Osteoblast (primary cell): Measurements from ENCODE around the gene OVOL2. TPM values are rescaled to one million over a fixed set of nuclear protein-coding genes. Genes with fewer than 3 reads are reported as not detected.

ENCODE experiments used
- DNase-seq: peaks from one replicate; pipeline ENCODE4 v3.0.0; 2011; ENCODE audit warnings: low spot score, mixed read lengths; ENCODE audit not compliant: insufficient read length; ENCODE audit errors: missing footprints
- H2AFZ ChIP-seq: 2 replicates; pipeline ENCODE4 v1.6.0; 2011; ENCODE audit warnings: mild to moderate bottlenecking, low read length
- H3K27ac ChIP-seq: 2 replicates; pipeline ENCODE4 v1.5.1; 2011; ENCODE audit warnings: mild to moderate bottlenecking, low read depth, low read length, moderate library complexity
- H3K27me3 ChIP-seq: 2 replicates; pipeline ENCODE4 v1.6.0; 2012; ENCODE audit warnings: mild to moderate bottlenecking, control low read depth, inconsistent platforms, low read length, moderate library complexity; ENCODE audit not compliant: insufficient read depth
- H3K36me3 ChIP-seq: 2 replicates; pipeline ENCODE4 v1.5.1; 2011; ENCODE audit warnings: mild to moderate bottlenecking, low read length, control low read depth, moderate library complexity; ENCODE audit not compliant: insufficient read depth
- H3K4me1 ChIP-seq: 2 replicates; pipeline ENCODE4 v1.5.1; 2011; ENCODE audit warnings: mild to moderate bottlenecking, low read length, control low read depth, moderate library complexity; ENCODE audit not compliant: insufficient read depth
- H3K4me2 ChIP-seq: 2 replicates; pipeline ENCODE4 v1.6.0; 2011; ENCODE audit warnings: mild to moderate bottlenecking, low read length; ENCODE audit not compliant: insufficient read depth
- H3K4me3 ChIP-seq: fragments of 200-600 bp; sonication (generic); 3 replicates; pipeline ENCODE4 v1.5.1; 2012; ENCODE audit warnings: mild to moderate bottlenecking, low read length, inconsistent platforms; ENCODE audit not compliant: insufficient read depth
- H3K79me2 ChIP-seq: 2 replicates; pipeline ENCODE4 v1.6.0; 2012; ENCODE audit warnings: mild to moderate bottlenecking, low read length, control low read depth, inconsistent platforms; ENCODE audit not compliant: insufficient read depth
- H3K9me3 ChIP-seq: 2 replicates; pipeline ENCODE4 v1.5.1; 2011; ENCODE audit warnings: low read depth, low read length, control low read depth
- H4K20me1 ChIP-seq: 2 replicates; pipeline ENCODE4 v1.6.0; 2012; ENCODE audit warnings: mild to moderate bottlenecking, low read length, control low read depth; ENCODE audit not compliant: insufficient read depth
- CTCF ChIP-seq: IDR thresholded peaks from 2 replicates; pipeline ENCODE4 v1.5.1; 2011; ENCODE audit warnings: mild to moderate bottlenecking, low read depth, low read length, moderate library complexity; ENCODE audit errors: extremely low read depth
- total RNA-seq: library from RNA; depleted of rRNA; stranded (reverse); fragments of >200 nt; gene quantifications from 2 replicates; pipeline ENCODE4 v1.2.3, GENCODE V29; 2012

Gene OVOL2
- total RNA-seq, 1 donor, result not detected

DNA sequence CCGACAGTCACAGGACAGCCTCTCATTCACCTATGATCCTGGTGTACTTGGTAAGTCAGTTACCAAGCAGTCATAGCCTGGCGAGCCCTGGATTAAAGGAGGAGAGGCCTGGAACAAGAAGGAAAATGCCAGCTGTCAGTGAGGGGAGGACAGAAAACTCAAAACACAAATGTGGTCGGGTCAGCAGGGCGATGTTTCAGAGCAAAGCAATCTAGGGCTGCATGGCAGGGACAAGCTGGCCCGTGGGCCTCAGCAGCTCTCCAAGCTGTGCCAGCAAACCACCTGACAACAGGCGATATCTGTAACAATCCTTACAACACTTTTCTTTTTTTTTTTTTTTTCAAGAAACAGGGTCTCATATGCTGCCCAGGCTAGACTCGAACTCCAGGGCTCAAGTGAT lies 48.6 kb downstream of the OVOL2 start:
- H3K79me2 ChIP-seq, result no peaks in the 10 kb centered on the region
- DNase-seq, result no peak
- H4K20me1 ChIP-seq, result no peaks in the 10 kb centered on the region
- no peaks in the 10 kb centered on the region for H3K36me3 ChIP-seq
- TF ChIP-seq CTCF, result no peak
- no peak overlapping the region for H2AFZ ChIP-seq
- no peak overlapping the region for H3K4me2 ChIP-seq
- H3K27ac ChIP-seq, result no peak overlapping the region
- no peaks in the 10 kb centered on the region for H3K9me3 ChIP-seq
- H3K4me3 ChIP-seq, result no peak overlapping the region
- H3K27me3 ChIP-seq, result no peaks in the 10 kb centered on the region
- H3K4me1 ChIP-seq, result no peaks in the 10 kb centered on the region

DNA sequence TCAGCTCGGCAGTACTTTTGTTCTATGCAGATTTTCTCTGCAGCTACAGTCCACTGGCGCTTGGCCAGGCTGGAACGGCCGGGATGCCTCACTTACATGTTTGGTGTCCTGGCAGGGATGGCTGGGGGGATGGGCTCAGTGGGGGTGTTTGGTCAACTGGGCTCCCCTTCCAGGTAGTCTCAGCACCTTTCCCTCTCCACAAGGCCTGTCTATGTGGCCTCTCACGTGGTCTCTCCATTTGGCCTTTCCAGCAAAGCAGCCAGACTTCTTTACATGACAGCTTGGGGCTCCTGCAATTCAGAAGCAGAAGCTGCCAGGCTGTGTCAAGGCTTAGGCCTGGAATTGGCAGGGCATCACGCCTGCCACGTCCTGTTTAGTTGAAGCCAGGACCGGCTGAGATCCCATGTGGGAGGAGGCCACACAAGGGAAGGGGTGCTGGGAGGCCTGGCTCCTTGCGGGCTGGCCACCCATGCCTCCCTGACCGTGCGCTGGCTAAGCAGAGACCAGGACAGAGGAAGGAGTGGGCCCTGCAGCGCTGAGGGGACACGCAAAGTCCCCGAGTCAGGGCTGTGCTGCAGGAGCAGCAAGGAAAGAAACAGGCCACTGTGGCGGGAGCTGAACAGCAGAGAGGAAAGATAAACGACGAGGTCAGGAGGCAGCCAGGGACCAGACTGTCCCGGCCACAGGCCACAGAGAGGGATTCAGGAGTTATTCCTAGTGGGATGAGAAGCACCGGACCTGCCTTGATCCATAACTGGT lies 50.0 kb downstream of the OVOL2 start:
- Histone ChIP-seq H3K79me2 (no peaks in the 10 kb centered on the region), H2AFZ (peak overlapping the region; percentile 8), H3K4me3 (no peak overlapping the region), H3K9me3 (no peaks in the 10 kb centered on the region), H3K36me3 (no peaks in the 10 kb centered on the region), H3K27me3 (no peaks in the 10 kb centered on the region), H3K4me2 (no peak overlapping the region), H3K27ac (no peak overlapping the region), H4K20me1 (no peaks in the 10 kb centered on the region), H3K4me1 (no peaks in the 10 kb centered on the region)
- TF ChIP-seq CTCF, result no peak
- no peak for DNase-seq

GRCh38 chr20:18006684-18007083 lies 51.0 kb downstream of the OVOL2 start:
- Histone ChIP-seq H3K9me3 (no peaks in the 10 kb centered on the region), H3K27me3 (no peaks in the 10 kb centered on the region), H3K79me2 (no peaks in the 10 kb centered on the region), H3K36me3 (no peaks in the 10 kb centered on the region), H3K4me1 (peaks cover 2% of the 10 kb centered on the region), H4K20me1 (no peaks in the 10 kb centered on the region), H2AFZ (no peak overlapping the region), H3K27ac (no peak overlapping the region), H3K4me3 (no peak overlapping the region), H3K4me2 (no peak overlapping the region)
- DNase-seq, result no peak
- TF ChIP-seq CTCF, result no peak

DNA sequence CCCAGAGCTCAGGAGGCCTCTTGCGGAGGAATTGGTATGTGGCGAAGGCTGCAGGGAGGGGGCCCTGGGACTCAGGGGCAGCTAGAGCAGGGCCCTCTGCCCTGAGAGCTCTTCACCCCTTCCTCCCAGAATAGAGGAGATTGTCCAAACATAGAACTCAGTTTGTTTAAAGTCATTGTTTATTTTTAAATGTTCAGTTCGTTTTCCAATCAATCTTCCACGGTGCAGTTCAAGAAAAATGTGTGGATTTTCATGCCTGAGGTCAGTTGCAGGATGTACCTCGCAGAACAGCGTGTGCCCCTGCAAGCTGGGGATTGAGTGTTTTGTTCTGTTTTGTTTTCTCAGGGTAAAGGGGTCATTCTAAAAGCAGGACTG lies 51.7 kb downstream of the OVOL2 start:
- Histone ChIP-seq H4K20me1 (no peaks in the 10 kb centered on the region), H3K4me2 (no peak overlapping the region), H3K4me3 (no peak overlapping the region), H3K27me3 (no peaks in the 10 kb centered on the region), H3K79me2 (no peaks in the 10 kb centered on the region), H2AFZ (no peak overlapping the region), H3K36me3 (no peaks in the 10 kb centered on the region), H3K9me3 (no peaks in the 10 kb centered on the region), H3K27ac (no peak overlapping the region), H3K4me1 (peaks cover 9% of the 10 kb centered on the region)
- TF ChIP-seq CTCF, result no peak
- no peak for DNase-seq
